GM12801 (cell line): ENCODE measurements around the gene USP5.

Experiments used
- CTCF ChIP-seq: IDR thresholded peaks from one replicate; pipeline ENCODE4 v1.5.1; 2011; ENCODE audit warnings: control low read depth; ENCODE audit not compliant: insufficient read length; ENCODE audit errors: extremely low read depth

USP5 gene

GRCh38 chr12:6823182-6824084 lies 28.5 kb upstream of the USP5 start:
- TF ChIP-seq CTCF, result no peak

- no peak for TF ChIP-seq CTCF
These were observed 27.7 kb upstream of the USP5 start for GRCh38 chr12:6824085-6824775.

DNA sequence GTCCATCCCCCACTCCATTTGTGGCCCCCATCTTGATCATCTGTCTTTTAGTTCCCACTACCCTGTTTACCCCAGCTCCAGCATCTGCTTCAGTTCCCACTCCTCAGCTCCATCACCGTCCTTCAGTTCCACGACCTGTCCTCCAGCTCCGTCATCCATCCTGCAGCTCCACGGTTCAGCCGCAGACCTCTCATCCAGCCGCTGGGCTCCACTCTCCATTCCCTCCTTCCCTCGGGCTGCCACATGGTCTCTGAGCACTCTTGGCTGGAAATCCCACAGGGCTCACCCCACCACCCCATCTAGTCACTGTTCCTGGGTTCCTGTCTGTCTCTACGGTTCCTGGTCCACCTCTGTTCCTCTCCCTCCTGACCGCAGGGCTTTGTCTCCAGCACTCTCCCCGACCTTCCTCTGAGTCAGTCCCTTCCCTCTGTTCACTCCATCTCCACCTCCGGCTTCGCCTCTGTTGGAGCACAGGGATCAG lies 27.0 kb upstream of the USP5 start:
- no peak for TF ChIP-seq CTCF

DNA sequence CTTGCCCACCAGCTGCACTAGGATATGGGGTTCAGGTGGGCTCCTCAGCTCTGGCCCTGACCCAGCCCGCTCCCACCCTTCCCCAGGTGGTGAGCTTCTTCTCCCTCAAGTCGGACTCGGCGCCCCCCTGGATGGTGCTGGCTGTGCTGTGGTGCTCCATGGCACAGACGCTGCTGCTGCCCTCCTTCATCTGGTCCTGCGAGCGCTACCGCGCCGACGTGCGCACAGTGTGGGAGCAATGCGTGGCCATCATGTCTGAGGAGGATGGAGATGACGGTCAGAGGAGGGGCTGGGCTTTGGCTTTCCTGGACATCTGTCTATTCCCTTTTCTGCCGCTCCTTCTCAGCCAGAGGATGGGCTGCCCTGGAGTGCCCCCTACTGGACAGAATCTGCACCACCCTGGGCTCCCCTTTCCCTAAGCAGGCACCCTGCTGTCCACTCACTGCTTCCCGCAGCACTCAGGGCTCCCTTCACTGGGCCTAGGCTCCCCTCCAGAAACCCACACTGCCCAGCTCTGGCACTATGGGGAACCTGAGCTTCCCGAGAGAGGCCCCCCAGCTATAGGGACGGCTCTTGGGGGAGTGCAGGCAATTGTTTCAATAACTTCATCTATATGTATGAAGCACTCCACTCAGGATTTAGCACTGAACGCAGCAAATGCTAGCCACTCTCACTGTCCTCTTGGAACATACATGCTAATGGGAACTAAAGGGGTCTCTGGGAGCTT lies 26.4 kb upstream of the USP5 start:
- TF ChIP-seq CTCF, result peak; percentile 9

- TF ChIP-seq CTCF, result no peak
These were observed 25.7 kb upstream of the USP5 start for GRCh38 chr12:6826125-6826733.

DNA sequence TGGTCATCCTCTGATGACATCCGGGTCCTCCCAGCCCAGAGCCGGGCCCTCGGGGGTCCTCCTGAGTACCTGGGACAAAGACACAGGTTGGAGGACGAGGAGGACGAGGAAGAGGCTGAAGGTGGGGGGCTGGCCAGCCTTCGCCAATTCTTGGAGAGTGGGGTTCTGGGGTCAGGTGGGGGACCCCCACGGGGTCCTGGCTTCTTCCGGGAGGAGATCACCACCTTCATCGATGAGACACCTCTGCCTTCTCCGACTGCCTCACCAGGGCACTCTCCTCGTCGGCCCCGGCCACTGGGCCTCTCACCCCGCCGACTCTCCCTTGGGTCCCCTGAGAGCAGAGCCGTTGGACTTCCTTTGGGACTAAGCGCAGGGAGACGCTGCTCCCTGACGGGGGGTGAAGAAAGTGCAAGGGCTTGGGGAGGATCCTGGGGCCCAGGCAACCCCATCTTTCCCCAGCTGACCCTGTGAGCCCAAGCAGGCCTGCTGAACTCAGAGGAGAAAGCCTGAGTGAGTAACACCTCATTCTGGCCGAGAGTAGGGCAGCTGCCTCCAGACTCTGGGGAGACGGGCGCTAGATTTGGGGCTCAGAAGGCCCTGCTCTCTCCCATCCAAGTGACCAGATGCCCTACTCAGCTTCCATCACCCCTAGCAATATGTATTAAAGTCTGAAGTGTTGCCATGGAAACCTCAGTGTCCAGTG lies 25.1 kb upstream of the USP5 start:
- TF ChIP-seq CTCF, result no peak
